H9 (cell line): ENCODE measurements around the gene ESPNL. TPM values are rescaled to one million over a fixed set of nuclear protein-coding genes. Genes with fewer than 3 reads are reported as not detected.

Experiments used
- DNase-seq: peaks from one replicate; pipeline ENCODE4 v3.0.0-alpha.2; 2017
- H2AFZ ChIP-seq: one replicate; pipeline ENCODE4 v1.6.1; 2013; ENCODE audit warnings: mild to moderate bottlenecking, low read length, control low read depth, moderate library complexity
- H2AK5ac ChIP-seq: 2 replicates; pipeline ENCODE4 v1.6.1; 2013; ENCODE audit warnings: low read length, control low read depth, mixed read lengths; ENCODE audit not compliant: insufficient read length
- H2BK120ac ChIP-seq: one replicate; pipeline ENCODE4 v1.6.1; 2013; ENCODE audit warnings: low read depth, mild to moderate bottlenecking, low read length, control low read depth, inconsistent platforms; ENCODE audit not compliant: poor library complexity, severe bottlenecking
- H2BK12ac ChIP-seq: 2 replicates; pipeline ENCODE4 v1.6.1; 2013; ENCODE audit warnings: low read length, control low read depth, mixed read lengths, low read depth; ENCODE audit not compliant: insufficient read length
- H2BK15ac ChIP-seq: 2 replicates; pipeline ENCODE4 v1.6.1; 2013; ENCODE audit warnings: low read depth, low read length, control low read depth
- H2BK20ac ChIP-seq: one replicate; pipeline ENCODE4 v1.6.1; 2013; ENCODE audit warnings: low read depth, mild to moderate bottlenecking, low read length, control low read depth, inconsistent platforms; ENCODE audit not compliant: poor library complexity, severe bottlenecking
- H2BK5ac ChIP-seq: 2 replicates; pipeline ENCODE4 v1.6.1; 2013; ENCODE audit warnings: low read length, control low read depth, mixed read lengths; ENCODE audit not compliant: insufficient read length
- H3K14ac ChIP-seq: 2 replicates; pipeline ENCODE4 v1.6.1; 2013; ENCODE audit warnings: low read length, control low read depth; ENCODE audit not compliant: insufficient read depth
- H3K18ac ChIP-seq: 2 replicates; pipeline ENCODE4 v1.6.1; 2013; ENCODE audit warnings: low read depth, mild to moderate bottlenecking, mixed read lengths, low read length, control low read depth; ENCODE audit not compliant: insufficient read length
- H3K23ac ChIP-seq: 2 replicates; pipeline ENCODE4 v1.6.1; 2013; ENCODE audit warnings: low read length, control low read depth, mixed read lengths, low read depth; ENCODE audit not compliant: insufficient read length
- H3K23me2 ChIP-seq: 2 replicates; pipeline ENCODE4 v1.6.1; 2013; ENCODE audit warnings: low read depth, mild to moderate bottlenecking, mixed read lengths, low read length, control low read depth; ENCODE audit not compliant: insufficient read length, poor library complexity, severe bottlenecking
- H3K27ac ChIP-seq: 2 replicates; pipeline ENCODE4 v1.5.1; 2013; ENCODE audit warnings: low read length, control low read depth, mixed read lengths, low read depth; ENCODE audit not compliant: insufficient read length
- H3K27me3 ChIP-seq: 2 replicates; pipeline ENCODE4 v1.6.1; 2013; ENCODE audit warnings: low read length, control low read depth, inconsistent platforms; ENCODE audit not compliant: insufficient read depth
- H3K4ac ChIP-seq: 2 replicates; pipeline ENCODE4 v1.6.1; 2013; ENCODE audit warnings: low read depth, mild to moderate bottlenecking, control low read depth, inconsistent platforms, low read length, moderate library complexity
- H3K4me1 ChIP-seq: 2 replicates; pipeline ENCODE4 v1.6.1; 2013; ENCODE audit warnings: low read length, control low read depth, inconsistent platforms; ENCODE audit not compliant: insufficient read depth
- H3K4me2 ChIP-seq: 2 replicates; pipeline ENCODE4 v1.6.1; 2013; ENCODE audit warnings: low read length, control low read depth, mixed read lengths; ENCODE audit not compliant: insufficient read length, insufficient read depth
- H3K56ac ChIP-seq: 2 replicates; pipeline ENCODE4 v1.6.1; 2013; ENCODE audit warnings: low read depth, mild to moderate bottlenecking, mixed read lengths, low read length, control low read depth; ENCODE audit not compliant: insufficient read length
- H3K79me1 ChIP-seq: 2 replicates; pipeline ENCODE4 v1.6.1; 2013; ENCODE audit warnings: low read depth, mild to moderate bottlenecking, moderate library complexity, low read length, control low read depth, inconsistent platforms; ENCODE audit not compliant: insufficient read depth, poor library complexity, severe bottlenecking
- H3K79me2 ChIP-seq: 2 replicates; pipeline ENCODE4 v1.6.1; 2013; ENCODE audit warnings: low read length, control low read depth, inconsistent platforms; ENCODE audit not compliant: insufficient read depth
- H3K9ac ChIP-seq: 2 replicates; pipeline ENCODE4 v1.6.1; 2013; ENCODE audit warnings: low read length, control low read depth, mixed read lengths; ENCODE audit not compliant: insufficient read length; ENCODE audit errors: extremely low read depth
- H3K9me3 ChIP-seq: one replicate; pipeline ENCODE4 v1.6.1; 2013; ENCODE audit warnings: low read depth, low read length, inconsistent platforms; ENCODE audit not compliant: control insufficient read depth
- H3T11ph ChIP-seq: one replicate; pipeline ENCODE4 v1.6.1; 2013; ENCODE audit warnings: mild to moderate bottlenecking, low read length, control low read depth, inconsistent platforms
- H4K20me1 ChIP-seq: one replicate; pipeline ENCODE4 v1.6.1; 2013; ENCODE audit not compliant: control insufficient read depth, insufficient read length, insufficient read depth
- H4K5ac ChIP-seq: 2 replicates; pipeline ENCODE4 v1.6.1; 2013; ENCODE audit warnings: low read depth, mild to moderate bottlenecking, mixed read lengths, low read length, control low read depth; ENCODE audit not compliant: insufficient read length
- H4K8ac ChIP-seq: replicated peaks from 2 replicates; pipeline ENCODE4 v1.6.1; 2013; ENCODE audit warnings: low read length, control low read depth, mixed read lengths, low read depth; ENCODE audit not compliant: insufficient read length
- H4K91ac ChIP-seq: 2 replicates; pipeline ENCODE4 v1.6.1; 2013; ENCODE audit warnings: low read depth, mild to moderate bottlenecking, moderate library complexity, mixed read lengths, low read length, control low read depth; ENCODE audit not compliant: insufficient read length
- H3K27ac Mint-ChIP-seq, 3 experiments: 2 replicates in 2 of 3; 3 replicates in 1 of 3; pipeline ENCODE4 v1.8.0; 2020 to 2021; ENCODE audit warnings: mixed read lengths in 3 of 3, mild to moderate bottlenecking in 1 of 3, moderate library complexity in 1 of 3
- H3K27me3 Mint-ChIP-seq: 2 replicates; pipeline ENCODE4 v1.8.0; 2021; ENCODE audit warnings: low read depth, mild to moderate bottlenecking, moderate library complexity, mixed read lengths
- H3K36me3 Mint-ChIP-seq, 3 experiments: 2 replicates in 2 of 3; 3 replicates in 1 of 3; pipeline ENCODE4 v1.8.0; 2020 to 2021; ENCODE audit warnings: low read depth in 3 of 3, mixed read lengths in 3 of 3; ENCODE audit not compliant: insufficient read depth in 1 of 3
- H3K4me1 Mint-ChIP-seq, 2 experiments: 2 replicates each; pipeline ENCODE4 v1.8.0; 2020; ENCODE audit warnings: mixed read lengths in 2 of 2
- H3K4me3 Mint-ChIP-seq, 2 experiments: 2 replicates in 1 of 2; 3 replicates in 1 of 2; pipeline ENCODE4 v1.8.0; 2020 to 2021; ENCODE audit warnings: mild to moderate bottlenecking in 2 of 2, mixed read lengths in 2 of 2, moderate library complexity in 1 of 2
- H3K9me3 Mint-ChIP-seq, 2 experiments: 2 replicates in 1 of 2; 3 replicates in 1 of 2; pipeline ENCODE4 v1.8.0; 2020; ENCODE audit warnings: mild to moderate bottlenecking in 2 of 2, mixed read lengths in 2 of 2, moderate library complexity in 1 of 2
- WGBS: extraction: QIAGEN DNeasy Blood & Tissue Kit; methylation state at CpG from one replicate; pipeline ENCODE4 v1.1.7; 2013; ENCODE audit warnings: missing lambda C conversion rate, low lambda C conversion rate, mixed read lengths; ENCODE audit not compliant: insufficient read length; ENCODE audit errors: extremely low coverage; 5-methylcytosine and 5-hydroxymethylcytosine counted together
- total RNA-seq: library from RNA; stranded (reverse); gene quantifications from 2 replicates; pipeline ENCODE4 v1.2.1, GENCODE V29; 2021
- TF ChIP-seq, protein P1 (sequence below): fragments of 200-600 bp; sonication (generic); conservative IDR thresholded peaks from 3 replicates; pipeline ENCODE4 v1.8.0; 2021; ENCODE audit warnings: antibody characterized with exemption, mild to moderate bottlenecking

The ESPNL gene
- total RNA-seq, 1 experiment from 2014 or later = 0.17 TPM

DNA sequence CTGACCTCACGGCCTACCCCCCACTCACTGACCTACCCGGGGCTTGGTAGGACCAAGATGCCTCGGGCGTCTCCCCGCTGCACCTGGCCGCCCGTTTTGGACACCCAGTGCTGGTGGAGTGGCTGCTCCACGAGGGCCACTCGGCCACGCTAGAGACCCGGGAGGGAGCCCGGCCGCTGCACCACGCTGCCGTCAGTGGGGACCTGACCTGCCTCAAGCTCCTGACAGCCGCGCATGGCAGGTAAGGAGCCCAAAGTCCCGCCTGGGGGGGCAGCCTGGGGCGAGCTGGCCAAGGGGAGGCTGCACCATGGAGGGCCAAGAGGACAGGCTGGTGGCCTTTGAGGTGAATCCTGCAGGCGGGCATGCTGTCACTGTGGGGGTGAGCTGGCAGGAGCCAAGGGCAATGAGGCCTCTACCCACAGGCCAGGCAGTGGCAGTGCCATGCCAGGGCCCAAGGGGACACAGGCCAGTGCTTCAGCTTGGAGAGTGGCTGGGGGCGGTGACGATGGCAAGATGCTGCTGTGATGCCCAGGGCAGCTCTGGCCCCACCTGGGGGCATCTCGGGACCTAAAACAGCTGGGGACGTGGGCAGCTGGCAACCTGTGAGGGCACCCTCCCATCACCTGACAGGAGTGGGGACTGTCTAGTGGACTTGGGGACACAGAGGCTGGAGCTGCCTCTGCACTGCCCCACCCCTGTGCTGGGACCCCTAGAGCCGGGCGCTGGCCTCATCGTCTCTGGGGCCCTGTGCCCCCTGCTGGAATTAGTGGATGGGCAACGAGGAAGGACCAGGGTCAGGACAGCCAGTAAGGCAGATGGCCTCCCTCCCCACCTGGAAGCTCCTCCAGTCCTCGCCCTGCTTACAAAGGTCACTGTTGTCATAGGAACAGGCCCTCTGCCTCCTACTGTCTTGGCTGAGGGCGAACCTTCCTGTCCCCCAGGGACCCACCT is 2.0 kb downstream of the ESPNL start:
- Histone ChIP-seq H4K20me1 (no peaks in the 10 kb centered on the region), H4K8ac (no peak overlapping the region), H3K9me3 (no peaks in the 10 kb centered on the region), H2BK120ac (no peak overlapping the region), H3K9ac (no peak overlapping the region), H3K27ac (no peak overlapping the region), H3T11ph (no peak overlapping the region), H3K23ac (no peak overlapping the region), H2BK5ac (no peak overlapping the region), H2BK12ac (no peak overlapping the region), H2BK15ac (no peak overlapping the region), H3K79me2 (no peaks in the 10 kb centered on the region), H3K4ac (no peak overlapping the region), H3K4me1 (no peaks in the 10 kb centered on the region), H3K4me2 (no peak overlapping the region), H2BK20ac (no peak overlapping the region), H2AFZ (no peak overlapping the region), H3K27me3 (no peaks in the 10 kb centered on the region), H2AK5ac (no peak overlapping the region), H4K91ac (no peak overlapping the region), H3K18ac (no peak overlapping the region), H3K14ac (no peak overlapping the region; the same call in 1 of the 2 replicates), H3K23me2 (no peaks in the 10 kb centered on the region), H3K79me1 (no peaks in the 10 kb centered on the region), H3K56ac (no peak overlapping the region), H4K5ac (no peak overlapping the region)
- Mint-ChIP-seq H3K4me1 (peaks cover 13 to 22% of the 10 kb centered on the region in 2 experiments), H3K4me3 (no peak overlapping the region), H3K27ac (0 out of 7 replicates have a peak overlapping the region, but pooled peaks of 1 of the 3 experiments have one; percentile 51), H3K9me3 (no peaks in the 10 kb centered on the region), H3K36me3 (peaks cover 0 to 4% (median 0%) of the 10 kb centered on the region in 3 experiments; a peak in 3 of 7 replicates), H3K27me3 (no peaks in the 10 kb centered on the region; the same call in none of the 2 replicates)
- TF ChIP-seq, protein P1, sequence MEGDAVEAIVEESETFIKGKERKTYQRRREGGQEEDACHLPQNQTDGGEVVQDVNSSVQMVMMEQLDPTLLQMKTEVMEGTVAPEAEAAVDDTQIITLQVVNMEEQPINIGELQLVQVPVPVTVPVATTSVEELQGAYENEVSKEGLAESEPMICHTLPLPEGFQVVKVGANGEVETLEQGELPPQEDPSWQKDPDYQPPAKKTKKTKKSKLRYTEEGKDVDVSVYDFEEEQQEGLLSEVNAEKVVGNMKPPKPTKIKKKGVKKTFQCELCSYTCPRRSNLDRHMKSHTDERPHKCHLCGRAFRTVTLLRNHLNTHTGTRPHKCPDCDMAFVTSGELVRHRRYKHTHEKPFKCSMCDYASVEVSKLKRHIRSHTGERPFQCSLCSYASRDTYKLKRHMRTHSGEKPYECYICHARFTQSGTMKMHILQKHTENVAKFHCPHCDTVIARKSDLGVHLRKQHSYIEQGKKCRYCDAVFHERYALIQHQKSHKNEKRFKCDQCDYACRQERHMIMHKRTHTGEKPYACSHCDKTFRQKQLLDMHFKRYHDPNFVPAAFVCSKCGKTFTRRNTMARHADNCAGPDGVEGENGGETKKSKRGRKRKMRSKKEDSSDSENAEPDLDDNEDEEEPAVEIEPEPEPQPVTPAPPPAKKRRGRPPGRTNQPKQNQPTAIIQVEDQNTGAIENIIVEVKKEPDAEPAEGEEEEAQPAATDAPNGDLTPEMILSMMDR = no peak
- peak; percentile 46 for DNase-seq
- WGBS = no CpG with 5 or more reads among the region's 30 CpGs
